Endometrium (tissue), 2 donors: ENCODE data around the gene SPRED2.

Experiments used
- FAIRE-seq: peaks from 2 replicates; lab custom pipeline; 2012; peaks lifted over from hg19 to GRCh38; lab: Jason Lieb, UNC
- donor health status: control.
- donor health status: control.

Gene SPRED2, protein sequence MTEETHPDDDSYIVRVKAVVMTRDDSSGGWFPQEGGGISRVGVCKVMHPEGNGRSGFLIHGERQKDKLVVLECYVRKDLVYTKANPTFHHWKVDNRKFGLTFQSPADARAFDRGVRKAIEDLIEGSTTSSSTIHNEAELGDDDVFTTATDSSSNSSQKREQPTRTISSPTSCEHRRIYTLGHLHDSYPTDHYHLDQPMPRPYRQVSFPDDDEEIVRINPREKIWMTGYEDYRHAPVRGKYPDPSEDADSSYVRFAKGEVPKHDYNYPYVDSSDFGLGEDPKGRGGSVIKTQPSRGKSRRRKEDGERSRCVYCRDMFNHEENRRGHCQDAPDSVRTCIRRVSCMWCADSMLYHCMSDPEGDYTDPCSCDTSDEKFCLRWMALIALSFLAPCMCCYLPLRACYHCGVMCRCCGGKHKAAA

DNA sequence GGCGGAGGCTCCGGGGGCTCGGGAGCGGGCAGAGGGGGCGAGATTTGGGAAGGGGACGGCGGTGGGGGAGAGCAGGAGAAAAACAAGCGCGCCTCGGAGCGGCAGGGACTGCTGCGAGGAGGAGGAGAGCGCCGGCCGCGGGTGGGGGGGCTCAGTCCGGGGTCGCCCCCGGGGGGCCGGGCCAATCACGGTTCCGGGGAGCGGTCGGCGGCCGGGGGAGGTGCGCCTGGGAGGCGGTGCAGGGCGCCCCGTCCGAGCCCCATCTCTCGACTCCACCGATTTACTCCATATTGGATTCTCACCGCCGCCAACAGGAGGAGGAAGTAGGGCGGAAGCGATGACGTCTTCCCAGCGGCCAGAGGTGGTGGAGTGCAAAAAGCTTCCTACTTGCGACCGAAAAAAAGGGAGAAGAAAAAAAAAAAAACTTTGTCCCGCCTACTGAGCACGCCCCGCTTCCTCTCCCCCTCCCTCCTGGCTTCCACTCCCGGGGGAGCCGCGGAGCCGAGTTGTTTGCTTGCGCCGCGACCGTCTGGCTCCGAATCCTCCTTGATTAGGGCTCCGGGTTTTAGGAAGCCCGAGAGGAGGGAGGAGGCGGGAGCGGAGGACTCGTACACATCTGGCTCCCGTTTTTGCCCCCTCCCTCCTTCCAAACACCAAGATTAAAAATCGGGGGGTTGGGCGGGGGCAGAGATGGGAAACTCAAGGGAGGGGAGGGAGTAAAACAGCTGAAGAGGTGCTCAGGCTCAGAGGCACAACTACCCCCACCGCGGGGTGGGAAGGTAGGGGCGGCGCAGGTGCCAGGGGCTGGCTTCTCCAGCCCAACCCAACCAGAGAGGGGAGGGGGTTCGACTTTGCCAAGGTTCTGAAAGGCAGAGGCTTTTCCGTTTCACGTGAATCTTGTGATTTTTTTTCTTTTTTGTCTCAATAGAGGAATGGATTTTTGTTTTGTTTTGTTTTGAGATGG lies at the start of gene SPRED2:
TSS of gene SPRED2 (minus strand) at position 373 of the 964 bp plus-strand sequence. CDS start 612 bp downstream, outside the sequence.
- peak; percentile 82 for FAIRE-seq

DNA sequence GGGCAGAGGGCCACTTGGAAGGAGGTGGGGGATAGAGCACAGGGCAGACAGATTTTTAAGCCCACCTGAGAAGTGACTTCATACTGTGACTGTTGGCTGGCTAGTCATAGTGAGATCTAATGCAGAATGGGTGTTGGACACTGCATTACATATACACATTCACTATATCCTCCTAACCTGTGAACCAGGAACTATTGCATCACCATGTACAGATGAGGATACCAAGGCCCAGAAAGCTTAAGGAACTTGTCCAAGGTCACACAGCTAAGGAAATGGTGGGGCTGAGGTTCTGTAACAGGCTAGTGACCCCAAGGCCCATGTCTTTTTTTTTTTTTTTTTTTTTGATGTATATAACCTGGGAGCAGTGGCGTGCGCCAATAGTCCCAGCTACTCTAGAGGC lies 49.6 kb upstream of the SPRED2 start:
- no peak for FAIRE-seq

DNA sequence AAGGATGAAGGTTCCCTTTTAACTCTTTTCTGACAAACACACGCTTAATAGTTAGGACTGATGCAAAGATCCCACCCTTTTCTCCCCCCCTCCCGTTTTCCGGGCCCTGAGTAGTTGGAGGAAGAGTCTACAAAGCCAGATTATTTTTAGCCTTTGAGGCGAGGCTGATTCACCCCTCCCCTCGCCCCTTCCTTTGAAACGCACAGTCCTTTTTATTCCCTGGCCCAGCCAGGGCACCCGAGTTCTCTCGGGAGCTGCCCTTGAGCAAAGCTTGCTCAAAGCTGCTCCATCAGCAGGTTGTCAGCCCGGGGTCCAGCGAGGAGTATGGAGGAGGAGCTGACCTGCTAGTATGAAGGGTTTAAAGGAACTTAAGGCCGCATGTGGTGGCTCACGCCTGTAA lies 47.1 kb upstream of the SPRED2 start:
- no peak for FAIRE-seq

DNA sequence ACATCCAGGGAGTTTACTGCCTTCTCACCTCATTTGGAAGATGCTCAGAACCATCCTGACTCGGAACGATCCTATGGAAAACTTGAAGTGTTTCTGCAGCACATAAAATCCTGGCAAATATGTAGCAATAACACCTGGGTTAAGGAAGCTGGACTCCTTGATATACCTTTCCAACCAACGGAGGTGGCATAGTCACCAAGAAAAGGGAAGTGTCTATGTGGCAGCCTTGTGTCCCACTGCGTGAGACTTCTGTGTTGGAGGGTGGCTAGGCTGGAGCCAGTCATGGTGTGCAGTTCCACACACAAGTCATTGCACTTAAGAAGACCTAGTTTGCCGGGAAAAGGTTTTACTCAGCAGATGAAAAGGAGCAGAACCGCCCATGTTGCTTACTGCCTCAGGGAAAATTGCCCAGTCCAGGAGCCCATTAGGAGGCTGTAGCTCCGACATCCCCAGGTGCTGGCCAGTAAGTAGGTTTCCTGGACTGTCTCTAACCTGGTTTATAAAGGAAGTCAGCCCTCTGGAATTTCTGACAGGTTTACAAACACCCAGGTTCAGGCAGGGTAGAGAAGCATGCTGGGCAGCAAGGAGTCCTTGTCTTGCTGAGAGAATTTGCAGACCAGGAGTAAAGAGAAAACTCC lies 46.2 kb upstream of the SPRED2 start:
- no peak for FAIRE-seq

DNA sequence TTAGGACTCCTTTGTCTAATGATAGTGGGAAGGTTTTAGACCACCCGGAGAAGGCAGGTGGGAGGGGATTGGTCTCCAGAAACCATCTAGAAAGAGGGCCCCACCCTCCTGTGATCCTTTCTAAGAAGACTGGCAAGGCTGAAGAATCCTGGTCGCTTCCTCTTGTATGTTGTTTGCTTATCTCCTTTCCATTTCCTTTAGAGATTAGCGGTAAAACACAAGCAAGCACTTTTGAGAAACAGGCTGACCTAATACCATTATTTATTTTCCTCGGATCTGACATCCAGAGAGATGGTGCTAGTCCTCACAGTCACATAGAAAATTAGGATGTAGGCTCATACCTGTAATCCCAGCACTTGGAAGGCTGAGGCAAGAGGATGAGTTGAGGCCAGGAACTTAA lies 45.2 kb upstream of the SPRED2 start:
- no peak for FAIRE-seq

DNA sequence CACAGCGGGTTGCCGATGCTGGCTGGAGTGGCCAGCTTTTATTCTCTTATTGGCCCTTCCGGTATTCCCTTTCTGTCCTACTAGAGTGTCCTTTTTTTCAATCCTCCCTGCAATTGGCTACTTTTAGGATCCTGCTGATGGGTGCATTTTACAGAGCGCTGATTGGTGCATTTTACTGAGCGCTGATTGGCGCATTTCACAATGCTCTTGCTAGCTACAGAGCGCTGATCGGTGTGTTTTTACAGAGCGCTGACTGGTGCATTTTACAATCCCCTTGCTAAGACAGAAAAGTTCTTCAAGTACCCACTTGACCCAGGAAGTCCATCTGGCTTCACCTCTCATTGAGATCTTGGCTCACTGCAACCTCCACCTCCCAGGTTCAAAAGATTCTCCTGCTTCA lies 44.4 kb upstream of the SPRED2 start:
- no peak for FAIRE-seq

DNA sequence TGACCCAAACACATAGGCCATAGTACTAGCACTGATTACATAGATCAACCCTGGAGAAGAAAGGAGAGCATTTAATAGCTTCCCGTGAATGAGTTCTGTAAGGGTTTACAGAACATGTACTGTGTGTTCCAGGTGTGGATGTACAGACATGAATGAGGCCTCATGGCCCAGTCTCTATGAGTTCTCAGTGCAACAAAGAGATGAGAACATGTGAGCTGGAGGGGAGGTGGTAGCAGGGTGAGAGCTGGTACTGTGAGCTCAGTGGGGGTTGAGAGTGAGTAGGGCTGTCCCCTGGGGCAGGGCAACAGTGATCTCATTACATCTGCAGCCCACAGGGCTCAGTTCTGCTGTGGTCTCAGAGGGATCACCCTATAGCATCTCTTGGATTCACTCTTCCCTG lies 42.6 kb upstream of the SPRED2 start:
- no peak for FAIRE-seq

DNA sequence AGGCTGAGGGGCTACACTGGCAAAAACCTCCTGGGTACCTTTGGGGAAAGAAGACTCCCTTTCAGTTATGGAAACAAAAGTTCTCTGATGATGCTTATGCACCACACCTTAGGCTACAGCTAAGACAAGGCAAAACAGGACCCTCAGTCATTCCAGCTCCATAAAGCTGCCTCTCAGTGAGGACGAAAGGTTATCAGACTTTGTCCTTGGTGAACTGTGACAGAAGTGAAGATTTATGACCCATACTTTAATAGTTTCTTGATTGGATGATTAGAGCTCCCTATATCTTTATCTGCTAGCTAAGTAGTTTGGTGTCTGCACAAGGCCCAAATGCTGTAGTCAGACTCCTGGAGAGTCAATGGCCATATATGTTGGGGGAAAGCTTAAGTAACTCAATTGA lies 40.6 kb upstream of the SPRED2 start:
- no peak for FAIRE-seq

DNA sequence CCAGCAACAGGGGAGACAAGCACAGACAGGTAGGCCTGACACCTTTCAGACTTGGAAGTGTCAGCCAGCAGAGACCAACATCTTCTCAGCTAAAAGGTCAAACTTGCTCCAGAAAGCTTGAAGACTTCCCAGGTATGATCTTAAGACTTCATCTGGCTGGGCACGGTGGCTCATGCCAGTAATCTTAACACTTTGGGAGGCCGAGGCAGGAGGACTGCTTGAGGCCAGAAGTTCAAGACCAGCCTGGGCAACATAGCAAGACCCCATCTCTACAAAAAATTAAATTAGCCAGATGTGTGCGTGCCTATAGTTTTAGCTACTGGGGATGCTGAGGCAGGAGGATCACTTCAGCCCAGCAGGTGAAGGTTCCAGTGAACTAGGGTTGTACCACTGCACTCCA lies 39.0 kb upstream of the SPRED2 start:
- no peak for FAIRE-seq

DNA sequence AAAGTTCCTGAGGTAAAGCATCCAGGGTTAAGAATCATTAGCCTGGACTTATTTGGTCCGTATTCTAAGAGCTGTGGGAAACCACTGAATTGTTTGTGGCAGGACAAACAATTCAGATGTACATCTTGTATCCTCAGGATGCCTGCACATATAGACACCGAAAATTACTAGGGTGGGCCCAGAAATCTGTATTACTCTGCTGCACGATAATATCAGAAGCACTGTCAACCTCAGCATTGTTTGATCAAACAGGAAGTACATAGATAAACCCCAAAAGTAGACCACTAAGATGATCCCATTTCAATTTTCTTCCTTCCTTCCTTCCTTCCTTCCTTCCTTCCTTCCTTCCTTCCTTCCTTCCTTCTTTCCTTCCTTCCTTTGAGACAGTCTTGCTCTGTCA lies 34.2 kb upstream of the SPRED2 start:
- no peak for FAIRE-seq

DNA sequence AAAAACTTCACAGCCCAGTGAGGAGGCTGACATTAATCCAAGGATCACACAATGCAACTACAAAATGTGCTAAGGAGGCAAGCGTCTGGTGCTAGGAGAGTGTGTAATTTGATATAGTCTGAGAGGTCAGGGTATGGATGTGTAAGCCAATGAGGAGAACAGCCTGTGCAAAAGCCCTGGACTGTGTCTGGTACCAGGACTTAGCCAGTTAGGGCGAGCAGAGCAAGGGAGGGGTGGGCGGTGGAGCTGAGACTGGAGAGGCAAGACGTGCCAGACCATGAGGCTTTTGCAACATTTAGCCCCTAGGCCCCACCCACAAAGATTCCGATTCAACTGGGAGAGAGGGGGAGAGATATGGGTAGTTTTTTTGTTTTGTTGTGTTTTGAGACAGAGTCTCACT lies 33.5 kb upstream of the SPRED2 start:
- FAIRE-seq: no peak

DNA sequence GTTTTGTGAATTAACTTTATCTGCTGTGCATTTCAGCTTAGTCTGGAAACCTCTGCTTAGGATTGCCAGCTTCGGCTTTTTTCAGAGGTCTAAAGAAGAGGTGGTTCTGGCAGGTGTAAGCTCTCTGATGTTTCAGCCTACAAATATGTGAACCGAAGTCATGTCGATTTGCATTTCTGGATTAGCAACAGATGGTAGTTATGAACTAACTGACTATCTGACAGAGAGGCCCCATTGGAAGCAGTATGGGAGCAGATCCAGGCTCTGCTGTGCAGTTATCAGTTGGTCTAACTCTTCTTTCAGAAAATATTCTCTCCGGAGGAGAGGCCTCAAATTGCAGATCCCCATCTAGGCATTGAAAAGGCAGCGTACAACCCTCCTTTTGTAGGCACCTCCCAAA lies 32.7 kb upstream of the SPRED2 start:
- no peak for FAIRE-seq

DNA sequence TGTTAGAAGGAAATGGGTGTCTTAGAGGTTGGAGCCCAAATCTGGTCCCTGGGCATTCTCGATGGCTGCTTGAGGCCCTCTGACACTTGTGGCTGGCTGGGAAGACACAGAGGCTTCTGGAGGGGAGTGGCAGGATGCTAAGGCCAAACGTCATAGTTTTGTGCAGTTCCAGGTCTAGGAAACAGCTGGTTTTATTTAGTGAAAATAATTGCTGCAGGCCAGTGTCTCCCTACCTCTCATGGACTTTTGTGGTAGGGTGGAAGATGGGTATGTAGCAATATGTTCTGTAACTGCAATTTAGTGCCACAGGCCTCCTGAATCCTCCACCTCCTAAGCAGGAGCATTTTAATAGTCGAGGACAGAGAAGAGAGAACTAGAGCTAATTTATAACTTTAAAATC lies 32.2 kb upstream of the SPRED2 start:
- FAIRE-seq: no peak

DNA sequence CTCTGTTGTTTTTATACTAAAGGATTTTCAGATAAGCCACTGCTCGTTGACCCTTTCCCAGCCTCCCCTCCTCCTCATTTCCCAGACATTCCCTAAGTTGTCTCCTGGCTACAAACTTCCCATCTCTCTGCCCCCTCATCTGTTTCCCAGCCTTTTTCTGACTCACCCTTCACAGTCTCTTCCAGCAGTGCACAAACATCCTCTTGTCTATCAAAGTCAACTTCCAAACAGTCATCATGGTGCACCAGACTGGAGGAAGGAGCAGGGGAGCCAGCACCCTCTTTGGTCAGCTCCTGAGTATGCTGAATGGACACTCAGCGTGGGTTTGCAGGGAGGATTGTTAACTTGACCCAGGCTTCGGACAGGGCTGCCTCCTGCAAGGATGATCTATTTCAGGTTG lies 26.6 kb upstream of the SPRED2 start:
- FAIRE-seq: no peak

DNA sequence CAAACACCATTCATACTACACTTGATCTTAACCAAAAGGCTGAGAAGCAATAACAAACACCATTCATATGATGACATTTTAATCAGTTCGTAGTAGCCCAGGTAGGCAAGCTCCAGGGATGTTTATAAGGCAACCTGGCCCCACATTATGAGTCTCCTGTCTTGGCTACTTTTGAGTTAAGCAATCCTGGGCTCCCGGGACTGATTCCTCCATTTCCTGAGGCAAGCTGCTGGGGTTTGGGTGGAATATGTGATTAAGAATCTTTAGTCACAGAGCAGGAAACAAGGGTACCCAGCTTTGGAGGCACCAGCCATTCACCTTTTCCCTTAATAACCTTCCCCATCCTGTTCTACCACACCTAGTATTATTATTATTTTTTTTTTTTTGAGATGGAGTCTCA lies 24.5 kb upstream of the SPRED2 start:
- no peak for FAIRE-seq

DNA sequence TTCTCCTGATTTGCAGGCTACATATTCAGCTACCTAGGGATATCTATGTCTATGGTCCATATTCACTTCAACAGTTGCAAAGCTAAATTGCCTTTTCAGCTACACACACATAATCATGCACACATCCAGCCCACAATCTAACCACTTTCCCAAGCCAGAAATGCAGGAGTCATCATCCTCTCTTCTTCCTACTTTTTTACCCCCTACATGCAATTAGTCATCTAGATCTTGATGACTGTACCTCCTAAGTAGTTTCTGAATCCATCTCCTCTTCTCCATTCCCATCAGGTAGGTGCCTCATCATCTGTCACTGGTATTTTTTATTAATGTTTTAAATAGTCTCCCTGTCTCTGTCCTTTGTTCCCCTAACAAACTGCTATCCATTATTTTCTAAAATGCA lies 23.7 kb upstream of the SPRED2 start:
- FAIRE-seq: no peak

DNA sequence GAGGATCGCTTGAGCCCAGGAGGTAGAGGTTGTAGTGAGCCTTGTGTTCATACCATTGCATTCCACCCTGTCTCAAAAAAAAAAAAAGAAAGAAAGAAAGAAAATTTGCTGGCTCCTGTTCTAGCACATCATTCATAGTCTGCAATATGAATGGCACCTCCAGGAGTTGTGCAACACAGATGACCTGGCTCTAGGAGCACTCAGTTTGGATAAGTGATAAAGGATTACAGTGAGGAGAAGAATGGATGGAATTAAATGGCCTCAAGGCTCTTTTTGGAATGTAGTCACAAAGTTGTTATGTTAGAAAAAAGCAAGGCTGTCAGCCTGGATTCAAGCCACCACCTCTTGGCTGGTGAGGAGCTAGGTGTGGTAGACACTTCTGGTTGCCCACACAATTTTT lies 21.5 kb upstream of the SPRED2 start:
- no peak for FAIRE-seq

DNA sequence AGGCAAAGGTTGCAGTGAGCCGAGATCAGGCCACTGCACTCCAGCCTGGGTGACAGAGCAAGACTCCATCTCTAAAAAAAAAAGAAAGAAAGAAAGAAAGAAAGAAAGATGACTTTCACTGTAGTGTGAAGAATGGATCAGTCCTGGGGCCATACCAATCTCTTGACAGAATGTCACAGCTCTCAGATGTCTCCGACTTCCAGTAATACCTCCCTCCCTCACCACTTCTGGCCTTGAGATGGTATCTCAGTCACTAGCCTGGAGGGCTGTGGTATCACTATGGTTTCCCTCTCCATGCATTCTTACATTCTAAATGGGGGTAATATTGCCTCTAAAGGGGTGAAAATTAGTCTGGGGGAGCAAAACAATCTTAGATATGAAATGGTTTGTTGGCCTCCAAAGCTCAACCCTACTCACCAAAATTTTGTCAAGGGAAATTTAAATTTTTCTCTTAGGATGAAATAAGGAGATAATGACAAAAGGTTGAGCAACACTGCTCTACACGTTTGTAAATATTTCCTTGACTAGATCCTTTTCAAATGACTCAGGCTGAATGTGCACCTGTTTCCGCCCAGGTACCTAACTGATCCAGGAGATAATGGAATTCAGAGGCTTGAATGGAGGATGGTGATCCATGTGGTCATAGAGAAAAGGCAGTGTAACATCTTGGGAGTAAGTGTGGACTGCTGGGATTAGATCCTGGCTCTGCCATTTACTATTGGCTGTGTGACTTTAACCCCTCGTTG lies 19.9 kb upstream of the SPRED2 start:
- no peak for FAIRE-seq

DNA sequence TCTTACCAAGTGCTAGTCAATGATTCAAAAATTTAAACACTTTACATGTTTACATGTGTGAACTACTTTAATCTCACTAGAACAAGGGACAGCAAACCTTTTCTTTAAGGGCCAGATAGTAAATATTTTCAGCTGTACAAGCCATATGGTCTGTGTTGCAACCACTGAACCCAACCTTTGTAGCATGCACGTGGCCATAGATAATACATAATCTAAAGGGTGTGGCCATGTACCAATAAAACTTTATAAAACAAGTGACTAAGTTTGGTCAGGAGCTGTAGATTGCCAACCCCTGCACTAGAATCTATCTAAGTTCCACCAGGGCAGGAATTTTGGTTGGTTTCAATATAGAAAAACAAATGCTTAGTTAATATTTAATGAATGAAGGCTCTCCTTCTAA lies 18.4 kb upstream of the SPRED2 start:
- FAIRE-seq: no peak

DNA sequence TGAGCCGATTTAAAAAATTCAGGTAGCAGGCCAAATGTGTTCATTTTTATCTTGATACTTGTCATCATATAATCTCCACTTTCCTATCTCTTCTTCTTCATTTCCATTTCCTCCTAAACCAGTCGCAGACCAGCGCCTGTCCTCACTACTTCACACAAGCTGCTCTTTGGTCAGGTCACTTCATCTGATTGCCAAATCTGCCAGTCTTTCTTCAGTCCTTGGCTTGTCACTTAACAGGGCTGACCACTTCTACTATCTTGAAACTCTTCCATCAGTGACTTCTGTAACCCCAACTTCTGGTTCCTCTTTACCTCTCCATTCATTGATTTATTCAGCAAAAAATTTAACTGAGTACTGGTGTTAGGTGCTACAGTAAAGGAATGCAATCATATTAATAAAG lies 18.0 kb upstream of the SPRED2 start:
- no peak for FAIRE-seq

DNA sequence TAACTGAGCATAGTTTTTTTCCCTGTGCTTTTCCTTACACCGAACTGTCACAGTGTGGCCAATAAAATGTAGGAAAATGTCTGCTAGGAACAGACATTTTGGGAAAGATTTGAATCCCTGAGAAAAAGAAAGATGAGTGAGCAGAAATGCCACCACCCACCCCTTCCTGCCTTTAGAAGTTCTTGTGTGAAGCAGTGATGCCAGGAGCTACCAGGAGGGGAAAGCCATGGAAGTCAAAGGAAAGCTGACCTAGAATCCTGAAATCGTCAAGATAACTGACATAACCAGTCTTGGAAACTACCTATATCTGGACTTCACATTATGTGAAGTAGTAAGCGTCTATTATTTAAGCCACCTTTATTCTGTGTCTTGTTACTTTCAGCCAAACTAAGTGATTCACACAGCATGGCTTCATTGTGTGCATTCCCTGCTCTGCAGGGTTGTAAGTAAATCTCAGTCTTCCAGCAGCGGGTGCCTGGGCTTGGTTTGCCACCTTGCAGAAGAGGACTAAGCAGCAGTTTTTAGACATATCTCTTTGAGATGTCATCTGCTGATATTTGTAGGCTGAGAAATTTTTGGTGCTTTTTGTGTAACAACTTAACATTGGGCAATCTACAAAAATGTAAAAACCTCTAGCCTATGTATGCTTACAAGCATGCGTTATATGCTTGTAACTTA lies 11.2 kb upstream of the SPRED2 start:
- FAIRE-seq: no peak
